Mucosa of stomach (tissue), 1 donor: ENCODE measurements around the gene DUOX2.

Experiments used
- H3K27me3 ChIP-seq: one replicate; pipeline ENCODE4 v1.7.0; 2013; ENCODE audit warnings: mild to moderate bottlenecking, low read length; ENCODE audit not compliant: control insufficient read depth, insufficient read depth
- H3K36me3 ChIP-seq: one replicate; pipeline ENCODE4 v1.7.0; 2013; ENCODE audit warnings: low read length; ENCODE audit not compliant: control insufficient read depth, insufficient read depth
- H3K4me1 ChIP-seq: one replicate; pipeline ENCODE4 v1.7.0; 2013; ENCODE audit warnings: mild to moderate bottlenecking, low read length; ENCODE audit not compliant: control insufficient read depth, insufficient read depth
- H3K4me3 ChIP-seq: one replicate; pipeline ENCODE4 v1.7.0; 2013; ENCODE audit warnings: low read length
- H3K9ac ChIP-seq: one replicate; pipeline ENCODE4 v1.7.0; 2013; ENCODE audit warnings: mild to moderate bottlenecking, low read length, moderate library complexity
- H3K9me3 ChIP-seq: one replicate; pipeline ENCODE4 v1.7.0; 2013; ENCODE audit warnings: mild to moderate bottlenecking, low read length, moderate library complexity; ENCODE audit not compliant: control insufficient read depth
- donor health status: Pancreatic carcinoma.

DUOX2 gene

GRCh38 chr15:45114076-45114750, at the start of gene DUOX2, which contains the start of gene DUOXA2:
Gene DUOX2 (minus strand): TSS chr15:45114172. CDS start chr15:45113411, 761 bp downstream.
Gene DUOXA2 (plus strand): TSS chr15:45114326. CDS start chr15:45114606, 280 bp downstream.
- Histone ChIP-seq H3K9ac (peak within 1 kb of the TSS; percentile 5), H3K4me1 (peaks cover 50% of the 10 kb centered on the region), H3K27me3 (peaks cover 81% of the 10 kb centered on the region), H3K4me3 (no peak within 1 kb of the TSS), H3K36me3 (no peaks in the 10 kb centered on the region), H3K9me3 (no peaks in the 10 kb centered on the region)

- no peaks in the 10 kb centered on the region for H3K36me3 ChIP-seq
- H3K9me3 ChIP-seq: no peaks in the 10 kb centered on the region
- H3K27me3 ChIP-seq: no peaks in the 10 kb centered on the region
- H3K4me1 ChIP-seq: peaks cover 25% of the 10 kb centered on the region
- H3K4me3 ChIP-seq: no peak overlapping the region
- H3K9ac ChIP-seq: no peak overlapping the region
These were observed 49.5 kb upstream of the DUOX2 start for GRCh38 chr15:45163508-45163856.

GRCh38 chr15:45162771-45163507, 49.0 kb upstream of the DUOX2 start:
- no peak overlapping the region for H3K9ac ChIP-seq
- H3K9me3 ChIP-seq: no peaks in the 10 kb centered on the region
- peaks cover 25% of the 10 kb centered on the region for H3K4me1 ChIP-seq
- H3K27me3 ChIP-seq: no peaks in the 10 kb centered on the region
- H3K36me3 ChIP-seq: no peaks in the 10 kb centered on the region
- no peak overlapping the region for H3K4me3 ChIP-seq

- Histone ChIP-seq H3K4me3 (no peak overlapping the region), H3K9me3 (no peaks in the 10 kb centered on the region), H3K4me1 (peaks cover 19% of the 10 kb centered on the region), H3K36me3 (no peaks in the 10 kb centered on the region), H3K9ac (no peak overlapping the region), H3K27me3 (no peaks in the 10 kb centered on the region)
These were observed 47.7 kb upstream of the DUOX2 start for GRCh38 chr15:45161666-45162065.

GRCh38 chr15:45157974-45158373, 44.0 kb upstream of the DUOX2 start:
- Histone ChIP-seq H3K9me3 (no peaks in the 10 kb centered on the region), H3K9ac (no peak overlapping the region)

GRCh38 chr15:45156744-45157455, 42.9 kb upstream of the DUOX2 start:
- Histone ChIP-seq H3K27me3 (no peaks in the 10 kb centered on the region), H3K9ac (no peak overlapping the region), H3K4me3 (no peak overlapping the region), H3K9me3 (no peaks in the 10 kb centered on the region), H3K36me3 (no peaks in the 10 kb centered on the region), H3K4me1 (no peaks in the 10 kb centered on the region)

More at GRCh38 chr15:45157974-45158373, 44.0 kb upstream of the DUOX2 start:
- Histone ChIP-seq H3K4me1 (peaks cover 6% of the 10 kb centered on the region), H3K4me3 (no peak overlapping the region), H3K27me3 (no peaks in the 10 kb centered on the region), H3K36me3 (no peaks in the 10 kb centered on the region)

- Histone ChIP-seq H3K4me1 (no peaks in the 10 kb centered on the region), H3K9ac (no peak overlapping the region), H3K27me3 (no peaks in the 10 kb centered on the region), H3K4me3 (no peak overlapping the region), H3K9me3 (no peaks in the 10 kb centered on the region), H3K36me3 (no peaks in the 10 kb centered on the region)
These were observed 41.8 kb upstream of the DUOX2 start for GRCh38 chr15:45155739-45156138.

- Histone ChIP-seq H3K4me3 (no peak overlapping the region), H3K4me1 (peaks cover 3% of the 10 kb centered on the region), H3K36me3 (no peaks in the 10 kb centered on the region), H3K9me3 (no peaks in the 10 kb centered on the region), H3K9ac (no peak overlapping the region), H3K27me3 (no peaks in the 10 kb centered on the region)
These were observed 38.2 kb upstream of the DUOX2 start for GRCh38 chr15:45151998-45152828.

GRCh38 chr15:45150997-45151396, 37.0 kb upstream of the DUOX2 start:
- no peaks in the 10 kb centered on the region for H3K27me3 ChIP-seq
- no peak overlapping the region for H3K4me3 ChIP-seq
- no peak overlapping the region for H3K9ac ChIP-seq
- H3K4me1 ChIP-seq: peaks cover 10% of the 10 kb centered on the region
- no peaks in the 10 kb centered on the region for H3K36me3 ChIP-seq
- no peaks in the 10 kb centered on the region for H3K9me3 ChIP-seq

- Histone ChIP-seq H3K36me3 (no peaks in the 10 kb centered on the region), H3K9me3 (no peaks in the 10 kb centered on the region), H3K4me1 (peaks cover 11% of the 10 kb centered on the region), H3K9ac (no peak overlapping the region), H3K27me3 (no peaks in the 10 kb centered on the region), H3K4me3 (no peak overlapping the region)
These were observed 36.5 kb upstream of the DUOX2 start for GRCh38 chr15:45150481-45150880.

- Histone ChIP-seq H3K9me3 (no peaks in the 10 kb centered on the region), H3K9ac (no peak overlapping the region), H3K4me1 (peaks cover 11% of the 10 kb centered on the region), H3K27me3 (no peaks in the 10 kb centered on the region), H3K4me3 (no peak overlapping the region), H3K36me3 (no peaks in the 10 kb centered on the region)
These were observed 35.1 kb upstream of the DUOX2 start for GRCh38 chr15:45149060-45149459.
